ENCODE results near the gene UTS2R. TPM values are rescaled to one million over a fixed set of nuclear protein-coding genes. Genes with fewer than 3 reads are reported as not detected.
A peak's percentile ranks its signal among the peaks of the same experiment; 100 is the strongest.

UTS2R gene
- total and polyA plus RNA-seq, 3 donors from 2014 or later: 0.32 to 28.1 (median 3.8) TPM

GRCh38 chr17:82382933-82383255, 11.3 kb downstream of the UTS2R start:
- H3K27ac ChIP-seq: no peak overlapping the region
- intact Hi-C loops (cut with DNase I; ENCODE audit: low total_unique reads): loop anchor here (5.0 kb wide), 1 partner anchor 629 kb away; no protein-coding TSS in a partner anchor
- H3K27me3 ChIP-seq: no peaks in the 10 kb centered on the region
- H3K4me1 ChIP-seq: peaks cover 16% of the 10 kb centered on the region
- H3K36me3 ChIP-seq (ENCODE audit: low read depth, missing control alignments): no peaks in the 10 kb centered on the region
- H3K9me3 ChIP-seq: no peaks in the 10 kb centered on the region
- no peak overlapping the region for H3K4me3 ChIP-seq
- DNase-seq: no peak
- 73 to 89% methylated on average over 7 to 11 of the region's 11 CpGs for WGBS, 2 donors
- TF ChIP-seq CTCF (IDR thresholded peaks at IDR 0.05): no peak
- TF ChIP-seq POLR2A (IDR thresholded peaks at IDR 0.05): no peak

DNA sequence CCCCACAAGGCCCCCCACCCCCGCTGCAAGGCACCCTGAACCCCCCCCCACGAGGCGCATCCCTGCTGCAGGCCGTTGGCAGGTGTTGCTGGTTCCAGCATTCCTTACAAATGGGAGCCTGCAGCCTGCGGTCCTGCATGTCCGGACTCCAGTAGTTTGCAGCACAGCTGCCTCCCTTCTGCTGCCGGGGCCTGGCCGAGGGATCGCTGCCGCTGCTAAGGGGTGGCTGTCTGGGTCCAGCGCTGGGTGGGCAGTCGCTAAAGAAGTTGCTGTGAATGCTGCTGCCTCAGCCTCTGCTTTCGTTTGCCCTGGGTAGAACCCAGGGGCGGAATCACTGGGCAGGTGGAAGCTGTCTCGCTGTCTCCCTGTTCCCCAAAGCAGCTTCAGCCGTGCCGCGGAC, 11.8 kb downstream of the UTS2R start:
- no peaks in the 10 kb centered on the region for H3K27me3 ChIP-seq

DNA sequence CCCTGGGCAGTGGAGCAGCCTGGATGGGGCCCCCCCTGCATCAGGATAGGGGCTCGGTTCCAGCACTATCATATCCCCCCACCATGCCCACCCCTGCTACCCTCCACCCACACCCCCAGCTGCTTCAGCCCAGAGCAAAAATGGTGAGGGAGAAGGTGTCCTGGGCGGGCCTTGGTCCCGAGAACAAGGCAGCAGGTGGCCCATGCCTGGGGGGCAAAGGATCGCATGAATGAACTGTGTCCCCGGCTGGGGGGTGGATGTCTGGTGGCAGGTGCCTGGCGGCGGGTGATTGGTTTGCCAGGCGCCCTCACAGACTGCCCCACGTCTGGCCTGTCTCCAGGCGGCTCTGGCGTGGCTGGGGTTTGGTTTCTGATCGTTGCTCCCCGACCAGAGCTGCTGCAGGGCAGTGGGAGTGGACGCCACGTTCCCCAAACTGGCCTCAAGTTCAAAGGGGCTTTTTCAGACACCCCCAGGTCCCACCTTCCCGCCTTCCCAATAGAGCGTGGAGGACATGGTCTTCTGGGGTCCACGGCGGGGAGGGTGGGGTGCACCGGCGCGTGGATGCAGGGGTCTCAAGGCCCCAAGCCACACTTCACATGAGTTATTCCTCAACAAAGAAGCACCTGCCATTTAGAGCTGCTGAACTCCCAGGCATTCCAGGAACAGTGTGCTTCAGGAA, 12.6 kb downstream of the UTS2R start:
- Histone ChIP-seq H3K4me1 (peaks cover 16% of the 10 kb centered on the region), H3K36me3 (ENCODE audit: low read depth, missing control alignments) (no peaks in the 10 kb centered on the region), H3K9me3 (no peaks in the 10 kb centered on the region), H3K4me3 (no peak overlapping the region), H3K27ac (no peak overlapping the region), H3K27me3 (no peaks in the 10 kb centered on the region)
- intact Hi-C loops (cut with DNase I; ENCODE audit: low total_unique reads): loop anchor here (5.0 kb wide), 1 partner anchor 628 kb away; no protein-coding TSS in a partner anchor
- WGBS, 2 donors: 87% methylated on average over 3 to 22 of the region's 22 CpGs
- TF ChIP-seq CTCF (IDR thresholded peaks at IDR 0.05) (no peak), POLR2A (IDR thresholded peaks at IDR 0.05) (no peak)
- no peak for DNase-seq

More for the DNA sequence above, 11.8 kb downstream of the UTS2R start:
- no peak overlapping the region for H3K27ac ChIP-seq
- intact Hi-C loops (cut with DNase I; ENCODE audit: low total_unique reads): loop anchor here (5.0 kb wide), 1 partner anchor 629 kb away; no protein-coding TSS in a partner anchor
- peaks cover 16% of the 10 kb centered on the region for H3K4me1 ChIP-seq
- no peak for TF ChIP-seq POLR2A (IDR thresholded peaks at IDR 0.05)
- no peak for TF ChIP-seq CTCF (IDR thresholded peaks at IDR 0.05)
- WGBS, 2 donors: 68% methylated on average over 14 of the region's 18 CpGs; no CpG with 5 or more reads in 1 of the 2 donors
- no peaks in the 10 kb centered on the region for H3K9me3 ChIP-seq
- no peaks in the 10 kb centered on the region for H3K36me3 ChIP-seq (ENCODE audit: low read depth, missing control alignments)
- H3K4me3 ChIP-seq: no peak overlapping the region
- DNase-seq: no peak

DNA sequence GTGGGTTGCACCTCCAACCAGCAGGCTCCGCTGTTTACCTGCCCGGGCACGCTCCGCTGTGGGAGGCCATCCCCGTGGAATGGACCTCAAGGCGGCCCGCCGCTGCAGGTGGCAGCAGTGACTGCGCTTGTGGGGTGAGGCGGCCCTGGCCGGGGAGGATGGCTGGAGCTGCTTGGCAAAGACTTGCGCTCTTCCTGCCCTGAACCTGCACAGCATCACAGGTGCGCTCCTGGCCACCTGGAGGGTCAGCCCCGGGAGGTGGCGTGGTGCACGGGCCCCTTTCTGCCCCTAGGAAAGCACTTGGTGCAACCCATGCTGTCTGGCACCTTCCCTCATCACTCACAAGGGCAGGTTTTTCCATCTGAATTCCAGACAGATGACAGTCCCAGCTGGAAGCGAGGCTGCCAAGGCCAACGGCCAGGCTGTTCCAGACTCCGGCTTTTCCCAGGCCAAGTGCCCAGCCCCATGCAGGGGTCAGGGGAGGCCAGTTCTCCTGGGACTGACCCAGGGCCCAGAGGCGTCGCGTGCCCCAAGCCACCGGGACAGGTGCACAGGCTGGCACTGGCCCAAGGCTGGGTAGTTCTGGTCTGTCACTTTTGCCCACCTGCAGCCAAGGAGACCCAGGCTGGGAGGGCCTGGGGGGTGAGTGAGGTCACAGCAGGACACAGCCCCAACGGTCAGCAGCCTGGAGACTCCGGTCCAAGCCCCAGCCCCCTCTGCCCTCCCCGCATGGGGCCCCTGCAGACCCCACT, 13.3 kb downstream of the UTS2R start:
- no peaks in the 10 kb centered on the region for H3K9me3 ChIP-seq
- H3K4me3 ChIP-seq: no peak overlapping the region
- TF ChIP-seq POLR2A (IDR thresholded peaks at IDR 0.05): no peak
- TF ChIP-seq CTCF (IDR thresholded peaks at IDR 0.05): no peak
- peaks cover 16% of the 10 kb centered on the region for H3K4me1 ChIP-seq
- WGBS, 2 donors: 62 to 63% methylated on average over 4 to 25 of the region's 26 CpGs
- intact Hi-C loops (cut with DNase I; ENCODE audit: low total_unique reads): loop anchor here (5.0 kb wide), 1 partner anchor 627 kb away; no protein-coding TSS in a partner anchor
- no peaks in the 10 kb centered on the region for H3K36me3 ChIP-seq (ENCODE audit: low read depth, missing control alignments)
- no peak overlapping the region for H3K27ac ChIP-seq
- peak; percentile 73 for DNase-seq
- no peaks in the 10 kb centered on the region for H3K27me3 ChIP-seq
